Measurements from ENCODE around the gene ODAD3. TPM values are rescaled to one million over a fixed set of nuclear protein-coding genes. Genes with fewer than 3 reads are reported as not detected.
"Not testable (repeated sequence)": the region's sequence is repeated elsewhere in the genome, so short reads cannot be mapped to it uniquely, and the experiment has no call there.

ODAD3 gene
- total RNA-seq, 1 donor from 2014 or later: not detected

- Histone ChIP-seq H3K27ac (peak overlapping the region; percentile 81 to 84), H3K4me3 (peak overlapping the region; percentile 71 to 81), H3K9me3 (no peaks in the 10 kb centered on the region), H3K36me3 (no peaks in the 10 kb centered on the region), H3K4me1 (peaks cover 17 to 56% of the 10 kb centered on the region in 2 donors), H3K27me3 (no peaks in the 10 kb centered on the region)
- intact Hi-C loops (cut with DNase I): loop anchor here (1.0 to 5.0 kb wide), 4 partner anchors 26 to 126 kb away; partner anchors contain the start of genes ODAD3, PLPPR2, PRKCSH and RGL3
- DNase-seq (ENCODE audit: low spot score in 2 of 2): peak; percentile 88 to 97
- TF ChIP-seq CTCF (IDR thresholded peaks at IDR 0.05): peak; percentile 70 to 87 (median 71)
Measured at GRCh38 chr19:11380653-11381537, 54.0 kb downstream of the ODAD3 start.

GRCh38 chr19:11379857-11380350 lies 55.0 kb downstream of the ODAD3 start:
- intact Hi-C loops (cut with DNase I): loop anchor here (2.0 to 5.0 kb wide), 2 partner anchors 39 to 127 kb away; partner anchors contain the start of genes RGL3 and ZNF653
- H3K4me3 ChIP-seq: no peak overlapping the region
- H3K27me3 ChIP-seq: no peaks in the 10 kb centered on the region
- H3K4me1 ChIP-seq: peaks cover 17 to 59% of the 10 kb centered on the region in 2 donors
- no peak for TF ChIP-seq CTCF (IDR thresholded peaks at IDR 0.05)
- peak overlapping the region in 1 of 2 donors; percentile 84 for H3K27ac ChIP-seq
- no peak for DNase-seq (ENCODE audit: low spot score in 2 of 2)
- H3K36me3 ChIP-seq: no peaks in the 10 kb centered on the region
- H3K9me3 ChIP-seq: no peaks in the 10 kb centered on the region

GRCh38 chr19:11379269-11379845 lies 55.6 kb downstream of the ODAD3 start:
- Histone ChIP-seq H3K4me1 (peaks cover 17 to 59% of the 10 kb centered on the region in 2 donors), H3K27ac (peak overlapping the region; percentile 63 to 85)
- H3K9me3 ChIP-seq; H3K4me3 ChIP-seq; H3K36me3 ChIP-seq; DNase-seq (ENCODE audit: low spot score in 2 of 2); intact Hi-C loops (cut with DNase I); H3K27me3 ChIP-seq: not testable (repeated sequence)

GRCh38 chr19:11378319-11379189 lies 56.4 kb downstream of the ODAD3 start:
- no peak overlapping the region for H3K4me3 ChIP-seq
- no peaks in the 10 kb centered on the region for H3K27me3 ChIP-seq
- H3K36me3 ChIP-seq: no peaks in the 10 kb centered on the region
- H3K9me3 ChIP-seq: no peaks in the 10 kb centered on the region
- peak overlapping the region; percentile 63 to 85 for H3K27ac ChIP-seq
- intact Hi-C loops (cut with DNase I): no loop called here
- no peak for DNase-seq (ENCODE audit: low spot score in 2 of 2)
- peaks cover 16 to 59% of the 10 kb centered on the region in 2 donors for H3K4me1 ChIP-seq
- peak; percentile 22 to 46 (median 38) for TF ChIP-seq CTCF (IDR thresholded peaks at IDR 0.05)

GRCh38 chr19:11377756-11378155 lies 57.2 kb downstream of the ODAD3 start:
- TF ChIP-seq CTCF (IDR thresholded peaks at IDR 0.05): no peak
- Histone ChIP-seq H3K4me3 (no peak overlapping the region), H3K4me1 (peaks cover 12 to 52% of the 10 kb centered on the region in 2 donors), H3K9me3 (no peaks in the 10 kb centered on the region), H3K27me3 (no peaks in the 10 kb centered on the region), H3K36me3 (no peaks in the 10 kb centered on the region), H3K27ac (peak overlapping the region; percentile 63 to 85)
- intact Hi-C loops (cut with DNase I): no loop called here
- no peak for DNase-seq (ENCODE audit: low spot score in 2 of 2)

Measured in ascending aorta (tissue), 2 donors.